ENCODE measurements around the gene IL1RL1.

The IL1RL1 gene

GRCh38 chr2:102297891-102298290 is 13.5 kb upstream of the IL1RL1 start:
- no peak for TF ChIP-seq CTCF (IDR thresholded peaks at IDR 0.05; ENCODE audit: control extremely low read depth, extremely low read depth, low read depth, missing control alignments)
- POLR2A ChIA-PET = no interaction called here
- CTCF ChIA-PET = interaction anchor here (1.0 to 2.2 kb wide), 2 partner anchors 46 to 145 kb away, joined by 4 read pairs; no protein-coding TSS in a partner anchor
- DNase-seq (ENCODE audit: extremely low spot score) = no peak

- DNase-seq (ENCODE audit: extremely low spot score) = peak; percentile 36
- CTCF ChIA-PET = interaction anchor here (0.6 to 2.6 kb wide), 24 partner anchors 8 to 296 kb away, joined by 3 to 11 read pairs (median 4); no protein-coding TSS in a partner anchor
- TF ChIP-seq CTCF (IDR thresholded peaks at IDR 0.05; ENCODE audit: control extremely low read depth, extremely low read depth, low read depth, missing control alignments) = peak; percentile 52
- POLR2A ChIA-PET = interaction anchor here (0.5 kb wide), 1 partner anchor 54 kb away, joined by 6 read pairs; no protein-coding TSS in a partner anchor
These were observed 9.4 kb upstream of the IL1RL1 start for GRCh38 chr2:102301867-102302362.

GRCh38 chr2:102302458-102302857 is 8.9 kb upstream of the IL1RL1 start:
- no peak for DNase-seq (ENCODE audit: extremely low spot score)
- ChIA-PET CTCF (interaction anchor here (0.6 to 2.6 kb wide), 16 partner anchors 10 to 256 kb away, joined by 3 to 11 read pairs (median 4); no protein-coding TSS in a partner anchor), POLR2A (interaction anchor here (0.5 kb wide), 1 partner anchor 54 kb away, joined by 6 read pairs; no protein-coding TSS in a partner anchor)
- TF ChIP-seq CTCF (IDR thresholded peaks at IDR 0.05; ENCODE audit: control extremely low read depth, extremely low read depth, low read depth, missing control alignments) = no peak

GRCh38 chr2:102303589-102303988 is 7.8 kb upstream of the IL1RL1 start:
- DNase-seq (ENCODE audit: extremely low spot score) = no peak
- ChIA-PET CTCF (interaction anchor here (1.6 kb wide), 1 partner anchor 10 kb away, joined by 6 read pairs; no protein-coding TSS in a partner anchor), POLR2A (no interaction called here)
- no peak for TF ChIP-seq CTCF (IDR thresholded peaks at IDR 0.05; ENCODE audit: control extremely low read depth, extremely low read depth, low read depth, missing control alignments)

- no peak for DNase-seq (ENCODE audit: extremely low spot score)
- CTCF ChIA-PET = interaction anchor here (1.6 kb wide), 1 partner anchor 11 kb away, joined by 6 read pairs; no protein-coding TSS in a partner anchor
- POLR2A ChIA-PET = no interaction called here
- no peak for TF ChIP-seq CTCF (IDR thresholded peaks at IDR 0.05; ENCODE audit: control extremely low read depth, extremely low read depth, low read depth, missing control alignments)
These were observed 7.1 kb upstream of the IL1RL1 start for GRCh38 chr2:102304268-102304667.

GRCh38 chr2:102304711-102305611 is 6.4 kb upstream of the IL1RL1 start:
- no peak for DNase-seq (ENCODE audit: extremely low spot score)
- TF ChIP-seq CTCF (IDR thresholded peaks at IDR 0.05; ENCODE audit: control extremely low read depth, extremely low read depth, low read depth, missing control alignments) = no peak
- ChIA-PET CTCF (interaction anchor here (1.2 kb wide), 1 partner anchor 16 kb away, joined by 3 read pairs; no protein-coding TSS in a partner anchor), POLR2A (no interaction called here)

All from GM10248 (cell line).